Common myeloid progenitor, CD34-positive (primary cell): ENCODE measurements around the gene CXCR6.

Experiments
- CTCF ChIA-PET: fragments of 350-600 bp; sonication (Branson Sonifier 250); formaldehyde crosslinking; loops from one replicate; lab custom pipeline; 2021; ENCODE audit warnings: antibody characterized with exemption; lab: Charles Lee
- POLR2A ChIA-PET: fragments of 350-600 bp; sonication (Branson Sonifier 250); formaldehyde crosslinking; loops from one replicate; lab custom pipeline; 2021; ENCODE audit warnings: antibody characterized with exemption; lab: Charles Lee
- DNase-seq, 3 donors: peaks; one replicate each; pipeline versions ENCODE4 v3.0.0 to v3.0.0-alpha.2; 2013
- H3K27ac ChIP-seq, 2 experiments: 1 replicate in 1 of 2; 2 replicates in 1 of 2; pipeline ENCODE4 v1.7.0; 2013; ENCODE audit warnings: inconsistent platforms in 2 of 2, low read length in 2 of 2, mild to moderate bottlenecking in 2 of 2, low read depth in 1 of 2, moderate library complexity in 1 of 2; ENCODE audit not compliant: severe bottlenecking in 2 of 2, insufficient read depth in 1 of 2, poor library complexity in 1 of 2
- H3K27me3 ChIP-seq, 5 experiments: replicated peaks in 2 of 5; 1 replicate in 3 of 5; 2 replicates in 2 of 5; pipeline versions ENCODE4 v1.6.1 to v1.7.0; 2013; ENCODE audit warnings: low read length in 4 of 5, mild to moderate bottlenecking in 2 of 5, moderate library complexity in 2 of 5, inconsistent platforms in 1 of 5; ENCODE audit not compliant: insufficient read depth in 5 of 5, control insufficient read depth in 4 of 5
- H3K36me3 ChIP-seq, 4 experiments: 1 replicate in 2 of 4; 2 replicates in 2 of 4; pipeline versions ENCODE4 v1.6.1 to v1.7.0; 2013; ENCODE audit warnings: low read length in 3 of 4, control low read depth in 1 of 4, mild to moderate bottlenecking in 1 of 4; ENCODE audit not compliant: control insufficient read depth in 4 of 4, insufficient read depth in 4 of 4
- H3K4me1 ChIP-seq, 4 experiments: 1 replicate in 3 of 4; 2 replicates in 1 of 4; pipeline versions ENCODE4 v1.6.1 to v1.7.1; 2013; ENCODE audit warnings: low read length in 3 of 4, mild to moderate bottlenecking in 3 of 4, control low read depth in 1 of 4, inconsistent platforms in 1 of 4, moderate library complexity in 1 of 4; ENCODE audit not compliant: control insufficient read depth in 4 of 4, insufficient read depth in 4 of 4; ENCODE audit errors: control extremely low read depth in 1 of 4
- H3K4me3 ChIP-seq, 7 experiments: 1 replicate in 4 of 7; 2 replicates in 3 of 7; pipeline versions ENCODE4 v1.5.1 to v1.7.0; 2013; ENCODE audit warnings: mild to moderate bottlenecking in 7 of 7, low read length in 6 of 7, moderate library complexity in 6 of 7, inconsistent platforms in 2 of 7, low read depth in 2 of 7, control low read depth in 1 of 7; ENCODE audit not compliant: insufficient read depth in 4 of 7, control insufficient read depth in 1 of 7; ENCODE audit errors: extremely low read depth in 1 of 7
- H3K9me3 ChIP-seq, 5 experiments: 1 replicate in 4 of 5; 2 replicates in 1 of 5; pipeline versions ENCODE4 v1.6.1 to v1.7.1; 2013; ENCODE audit warnings: low read length in 4 of 5, mild to moderate bottlenecking in 2 of 5, inconsistent platforms in 1 of 5, low read depth in 1 of 5, moderate library complexity in 1 of 5; ENCODE audit not compliant: control insufficient read depth in 4 of 5, insufficient read depth in 2 of 5; ENCODE audit errors: control extremely low read depth in 1 of 5
- WGBS: methylation state at CpG from one replicate; pipeline ENCODE4 v1.1.5; 2013; ENCODE audit not compliant: insufficient coverage; 5-methylcytosine and 5-hydroxymethylcytosine counted together

The CXCR6 gene

DNA sequence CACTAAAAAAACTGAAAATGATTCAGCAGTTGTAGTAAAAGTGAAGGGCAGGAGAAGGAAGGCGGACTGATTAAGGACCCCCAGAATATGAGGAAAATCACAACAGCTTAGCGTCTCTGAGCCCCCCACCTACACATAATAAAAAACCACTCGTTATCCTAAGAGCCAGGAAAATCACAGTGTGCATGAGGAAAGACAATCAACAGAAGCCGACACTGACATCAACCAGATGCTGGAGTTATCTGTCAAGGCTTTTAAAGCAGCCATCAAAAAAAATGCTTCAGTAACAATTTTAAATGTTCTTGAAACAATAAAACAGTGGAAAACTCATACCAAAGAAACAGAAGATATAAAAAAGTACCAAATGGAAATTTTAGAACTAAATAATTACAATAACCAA lies 9.7 kb upstream of the CXCR6 start:
- Histone ChIP-seq H3K4me3 (no peak overlapping the region), H3K36me3 (peaks cover 19 to 89% (median 80%) of the 10 kb centered on the region in 4 experiments), H3K9me3 (no peaks in the 10 kb centered on the region), H3K27ac (no peak overlapping the region), H3K27me3 (no peaks in the 10 kb centered on the region), H3K4me1 (no peaks in the 10 kb centered on the region)
- POLR2A ChIA-PET, result no interaction called here
- CTCF ChIA-PET, result interaction anchor here (1.5 kb wide), 2 partner anchors 25 to 144 kb away, joined by 3 to 6 read pairs; no protein-coding TSS in a partner anchor
- 100% methylated on average over 1 of the region's 4 CpGs for WGBS
- DNase-seq, result no peak

- no peaks in the 10 kb centered on the region for H3K27me3 ChIP-seq
- H3K9me3 ChIP-seq, result peaks cover 0 to 6% (median 0%) of the 10 kb centered on the region in 5 experiments
- no peak for DNase-seq
- 100% methylated on average over 8 of the region's 9 CpGs for WGBS
- peaks cover 19 to 73% (median 61%) of the 10 kb centered on the region in 4 experiments for H3K36me3 ChIP-seq
- POLR2A ChIA-PET, result no interaction called here
- H3K27ac ChIP-seq, result no peak overlapping the region
- peaks cover 0 to 4% (median 1%) of the 10 kb centered on the region in 4 experiments for H3K4me1 ChIP-seq
- H3K4me3 ChIP-seq, result no peak overlapping the region
- CTCF ChIA-PET, result interaction anchor here (0.6 to 8.8 kb wide), 5 partner anchors 8 to 780 kb away, joined by 3 to 212 read pairs (median 27); no protein-coding TSS in a partner anchor
These were observed 7.0 kb upstream of the CXCR6 start for GRCh38 chr3:45936261-45936660.

- Histone ChIP-seq H3K36me3 (peaks cover 15 to 67% (median 50%) of the 10 kb centered on the region in 4 experiments), H3K27ac (no peak overlapping the region), H3K9me3 (peaks cover 0 to 6% (median 0%) of the 10 kb centered on the region in 5 experiments), H3K27me3 (no peaks in the 10 kb centered on the region), H3K4me3 (no peak overlapping the region), H3K4me1 (peaks cover 0 to 14% (median 7%) of the 10 kb centered on the region in 4 experiments)
- ChIA-PET CTCF (interaction anchor here (0.9 to 8.8 kb wide), 11 partner anchors 9 to 435 kb away, joined by 3 to 212 read pairs (median 3); partner anchors contain the start of gene CCR5), POLR2A (interaction anchor here (0.6 kb wide), 2 partner anchors 19 to 110 kb away, joined by 3 to 5 read pairs; no protein-coding TSS in a partner anchor)
- WGBS, result 94% methylated on average over 4 of the region's 8 CpGs
- DNase-seq, result no peak
These were observed 5.8 kb upstream of the CXCR6 start for GRCh38 chr3:45937206-45938042.

DNA sequence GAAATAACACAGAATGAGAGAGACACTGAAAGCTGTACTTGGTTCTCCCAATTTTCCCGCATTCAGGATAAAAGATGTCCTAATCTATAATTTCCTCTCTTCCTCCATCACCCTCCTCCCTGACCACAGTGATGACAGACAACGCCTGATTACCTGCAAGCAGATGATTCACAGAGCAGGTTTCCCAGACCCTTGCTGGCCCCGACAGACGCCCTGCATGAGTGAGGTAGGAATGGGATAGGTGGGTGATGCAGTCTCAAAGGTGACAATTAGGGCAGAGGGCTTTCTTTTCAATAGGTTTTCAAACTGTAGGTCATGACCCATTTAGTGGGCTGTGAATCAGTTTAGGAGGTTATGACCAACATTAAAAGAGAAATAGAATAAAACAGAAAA lies 5.2 kb upstream of the CXCR6 start:
- ChIA-PET POLR2A (interaction anchor here (0.6 to 1.1 kb wide), 2 partner anchors 111 to 194 kb away, joined by 3 read pairs; no protein-coding TSS in a partner anchor), CTCF (interaction anchor here (0.9 to 8.8 kb wide), 16 partner anchors 9 to 440 kb away, joined by 3 to 212 read pairs (median 5); partner anchors contain the start of gene CCR5)
- Histone ChIP-seq H3K36me3 (peaks cover 10 to 66% (median 45%) of the 10 kb centered on the region in 4 experiments), H3K27ac (no peak overlapping the region), H3K9me3 (peaks cover 0 to 6% (median 0%) of the 10 kb centered on the region in 5 experiments), H3K4me3 (no peak overlapping the region), H3K4me1 (peaks cover 0 to 20% (median 9%) of the 10 kb centered on the region in 4 experiments), H3K27me3 (no peaks in the 10 kb centered on the region)
- no peak for DNase-seq
- 100% methylated on average over 1 of the region's 4 CpGs for WGBS

DNA sequence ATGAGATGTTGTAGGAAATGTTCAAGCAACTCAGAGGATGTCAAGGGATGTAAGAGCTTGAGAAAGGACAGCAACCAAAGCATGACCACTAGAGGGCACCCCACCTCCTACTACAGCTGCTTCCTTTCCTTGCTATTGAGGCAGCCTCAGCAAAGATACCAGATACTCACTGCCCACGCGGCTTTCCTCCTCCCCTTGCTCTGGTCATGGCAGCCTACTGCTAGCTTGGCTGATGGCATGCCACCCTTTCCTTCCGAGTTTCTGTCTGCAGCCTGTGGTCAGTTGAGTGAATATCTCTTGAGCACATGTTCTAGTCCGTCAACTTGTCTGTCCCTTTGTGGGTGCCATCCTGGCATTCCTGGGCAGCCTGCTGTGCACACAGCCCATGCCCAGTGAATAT lies 4.4 kb upstream of the CXCR6 start:
- no peaks in the 10 kb centered on the region for H3K27me3 ChIP-seq
- H3K9me3 ChIP-seq, result peaks cover 0 to 6% (median 0%) of the 10 kb centered on the region in 5 experiments
- H3K36me3 ChIP-seq, result peaks cover 7 to 60% (median 39%) of the 10 kb centered on the region in 4 experiments
- WGBS, result 17% methylated on average over 4 of the region's 4 CpGs
- ChIA-PET CTCF (interaction anchor here (0.5 to 8.8 kb wide), 23 partner anchors 9 to 439 kb away, joined by 3 to 212 read pairs (median 4); partner anchors contain the start of gene CCR5), POLR2A (interaction anchor here (1.1 kb wide), 1 partner anchor 195 kb away, joined by 3 read pairs; no protein-coding TSS in a partner anchor)
- H3K27ac ChIP-seq, result no peak overlapping the region
- H3K4me3 ChIP-seq, result no peak overlapping the region
- peak; percentile 87 to 94 (median 91) for DNase-seq
- H3K4me1 ChIP-seq, result peaks cover 0 to 20% (median 10%) of the 10 kb centered on the region in 4 experiments

DNA sequence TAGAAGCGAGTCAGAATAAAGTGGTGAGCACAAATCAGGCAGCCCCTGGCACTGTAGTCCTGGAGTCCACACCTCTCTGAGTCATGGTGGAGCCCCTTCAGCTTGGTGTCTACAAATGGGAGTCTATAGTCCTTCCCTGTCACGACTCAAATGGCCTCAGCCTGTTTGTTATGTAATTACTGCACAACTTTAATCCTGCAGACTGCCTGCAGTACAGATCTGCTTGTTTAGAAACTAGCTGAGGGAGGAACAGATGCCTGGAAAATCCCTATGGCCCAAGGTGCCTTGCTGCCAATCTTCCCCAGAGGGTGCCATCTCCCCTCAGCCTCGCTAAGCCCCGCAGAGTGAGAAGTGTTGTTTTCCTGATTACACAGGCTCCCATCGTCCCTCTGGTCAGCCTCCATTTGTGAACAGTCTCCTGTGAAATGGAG lies 3.9 kb upstream of the CXCR6 start:
- Histone ChIP-seq H3K4me3 (no peak overlapping the region), H3K27me3 (no peaks in the 10 kb centered on the region), H3K9me3 (peaks cover 0 to 6% (median 0%) of the 10 kb centered on the region in 5 experiments), H3K36me3 (peaks cover 7 to 56% (median 37%) of the 10 kb centered on the region in 4 experiments), H3K4me1 (peaks cover 0 to 20% (median 10%) of the 10 kb centered on the region in 4 experiments), H3K27ac (no peak overlapping the region)
- WGBS, result 92% methylated on average over 2 of the region's 5 CpGs
- peak in 2 of 3 donors; percentile 20 to 29 for DNase-seq
- CTCF ChIA-PET, result interaction anchor here (0.5 to 8.8 kb wide), 22 partner anchors 9 to 439 kb away, joined by 3 to 212 read pairs (median 4); no protein-coding TSS in a partner anchor
- POLR2A ChIA-PET, result interaction anchor here (1.1 kb wide), 1 partner anchor 195 kb away, joined by 3 read pairs; no protein-coding TSS in a partner anchor
